ENCODE measurements around the gene DMPK.

DNA sequence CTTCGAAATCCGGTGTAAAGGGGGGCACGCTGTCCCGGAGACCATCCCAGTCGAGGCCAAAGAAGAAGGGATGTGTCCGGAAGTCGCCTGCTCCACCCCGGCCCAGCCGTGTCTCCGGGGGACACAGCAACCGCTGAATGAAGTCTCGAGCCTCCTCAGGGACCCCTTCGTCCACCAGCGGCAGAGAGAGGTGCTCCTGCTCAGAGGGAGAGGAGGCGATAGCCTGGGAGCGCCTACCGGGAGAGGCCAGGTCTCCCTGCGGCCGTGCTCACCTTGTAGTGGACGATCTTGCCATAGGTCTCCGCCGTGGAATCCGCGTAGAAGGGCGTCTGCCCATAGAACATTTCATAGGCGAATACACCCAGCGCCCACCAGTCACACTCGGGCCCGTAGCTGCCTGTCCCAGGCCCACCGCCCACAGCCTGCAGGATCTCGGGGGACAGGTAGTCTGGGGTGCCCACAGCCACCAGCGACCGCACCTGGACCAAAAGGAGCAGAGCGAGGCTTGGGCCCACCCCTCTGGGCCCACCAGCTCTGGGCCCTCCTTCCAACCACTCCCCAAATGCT, 4.8 kb downstream of the DMPK start:
- TF ChIP-seq CTCF (IDR thresholded peaks at IDR 0.05) (no peak), POLR2A (IDR thresholded peaks at IDR 0.05) (no peak)

Data from transverse colon (tissue), 3 donors.